Activated CD8-positive, alpha-beta T cell treated with anti-CD3 and anti-CD28 coated beads, Interleukin-2, amount 10 ng/mL, durations not matched to agents 7 days and 5 days (primary cell): ENCODE results near the gene PRKACG. TPM values are rescaled to one million over a fixed set of nuclear protein-coding genes. Genes with fewer than 3 reads are reported as not detected.
"Not testable (repeated sequence)": the region's sequence is repeated elsewhere in the genome, so short reads cannot be mapped to it uniquely, and the experiment has no call there.

Experiments used
- ATAC-seq: fragments of 150-1000 bp; cut with Tn5 transposase; one replicate; pipeline ENCODE4 v1.10.0; 2021; ENCODE audit warnings: moderate library complexity
- CTCF ChIA-PET: fragments of 350-600 bp; sonication (Branson Sonifier 250); formaldehyde crosslinking; loops from one replicate; lab custom pipeline; 2021; ENCODE audit warnings: antibody characterized with exemption; lab: Charles Lee
- POLR2A ChIA-PET: fragments of 350-600 bp; sonication (Branson Sonifier 250); formaldehyde crosslinking; loops from one replicate; lab custom pipeline; 2021; ENCODE audit warnings: antibody characterized with exemption; lab: Charles Lee
- DNase-seq: peaks from one replicate; pipeline ENCODE4 v3.0.0-alpha.2; 2020
- H3K27ac Mint-ChIP-seq: one replicate; pipeline ENCODE4 v1.8.0; 2021; ENCODE audit warnings: mild to moderate bottlenecking, mixed read lengths
- H3K27me3 Mint-ChIP-seq: one replicate; pipeline ENCODE4 v1.8.0; 2021; ENCODE audit warnings: low read depth, mixed read lengths
- H3K36me3 Mint-ChIP-seq: one replicate; pipeline ENCODE4 v1.8.0; 2021; ENCODE audit warnings: low read depth, mixed read lengths
- H3K4me1 Mint-ChIP-seq: one replicate; pipeline ENCODE4 v1.8.0; 2021; ENCODE audit warnings: low read depth, mixed read lengths
- H3K4me3 Mint-ChIP-seq: one replicate; pipeline ENCODE4 v1.8.0; 2021; ENCODE audit warnings: mild to moderate bottlenecking, mixed read lengths
- H3K9me3 Mint-ChIP-seq: one replicate; pipeline ENCODE4 v1.8.0; 2022; ENCODE audit warnings: mixed read lengths; ENCODE audit not compliant: insufficient read depth
- total RNA-seq, 2 experiments: library from RNA; stranded (reverse); gene quantifications; one replicate each; pipeline ENCODE4 v1.2.3, GENCODE V29; 2021

PRKACG gene
- total RNA-seq, 2 experiments from 2014 or later, result not detected

DNA sequence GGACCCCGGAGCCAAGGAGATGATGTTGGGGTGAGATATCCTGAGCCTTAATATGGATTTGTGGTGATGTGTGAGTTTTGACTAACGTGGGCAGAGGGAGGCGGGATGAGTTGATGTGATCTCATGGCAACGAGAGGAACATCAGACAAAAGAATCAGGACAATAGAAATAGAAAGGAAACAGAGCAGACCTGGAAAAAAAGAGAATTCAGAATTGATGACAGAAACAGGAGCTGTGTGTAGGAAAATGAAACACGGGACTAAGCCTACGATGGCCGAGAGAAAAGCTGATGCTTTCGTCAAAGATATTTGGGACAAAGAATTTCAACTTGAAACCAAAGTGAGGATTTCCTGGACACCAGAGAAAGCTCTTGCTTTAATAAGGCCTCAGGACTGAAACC is 10.9 kb downstream of the PRKACG start:
- H3K27me3 Mint-ChIP-seq, result peaks cover 16% of the 10 kb centered on the region
- POLR2A ChIA-PET, result no interaction called here
- peaks cover 3% of the 10 kb centered on the region for H3K4me1 Mint-ChIP-seq
- H3K9me3 Mint-ChIP-seq, result no peaks in the 10 kb centered on the region
- DNase-seq (no peak), ATAC-seq (no peak)
- CTCF ChIA-PET, result interaction anchor here (1.0 to 1.1 kb wide), 2 partner anchors 53 to 419 kb away, joined by 3 to 5 read pairs; no protein-coding TSS in a partner anchor
- no peak overlapping the region for H3K27ac Mint-ChIP-seq
- H3K36me3 Mint-ChIP-seq, result no peaks in the 10 kb centered on the region
- H3K4me3 Mint-ChIP-seq, result no peak overlapping the region

DNA sequence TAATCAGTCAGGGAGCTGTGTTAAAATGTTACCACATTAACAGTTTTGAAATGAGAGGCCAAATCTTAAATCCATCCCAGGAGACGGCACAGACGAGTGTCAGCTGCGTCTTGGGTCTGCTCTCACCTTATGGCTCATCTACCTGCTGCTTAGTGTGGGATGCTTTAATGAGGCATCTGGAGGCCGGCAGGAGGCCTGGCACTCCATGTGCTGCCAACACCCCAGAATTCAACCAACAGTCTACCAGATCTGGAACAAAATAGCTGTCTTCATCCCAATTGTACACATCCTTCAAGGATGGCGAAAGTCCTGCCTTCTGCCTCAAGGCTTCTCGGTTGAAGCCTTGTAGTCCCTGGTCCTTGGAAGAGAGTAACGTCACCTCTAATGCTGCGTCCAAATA is 12.0 kb downstream of the PRKACG start:
- H3K27me3 Mint-ChIP-seq, result peaks cover 12% of the 10 kb centered on the region
- H3K36me3 Mint-ChIP-seq, result no peaks in the 10 kb centered on the region
- DNase-seq, result no peak
- no peak overlapping the region for H3K27ac Mint-ChIP-seq
- no peak overlapping the region for H3K4me3 Mint-ChIP-seq
- ATAC-seq, result no peak
- peaks cover 4% of the 10 kb centered on the region for H3K4me1 Mint-ChIP-seq
- ChIA-PET POLR2A (no interaction called here), CTCF (interaction anchor here (1.0 to 1.1 kb wide), 3 partner anchors 18 to 418 kb away, joined by 3 to 5 read pairs (median 3); no protein-coding TSS in a partner anchor)
- no peaks in the 10 kb centered on the region for H3K9me3 Mint-ChIP-seq

DNA sequence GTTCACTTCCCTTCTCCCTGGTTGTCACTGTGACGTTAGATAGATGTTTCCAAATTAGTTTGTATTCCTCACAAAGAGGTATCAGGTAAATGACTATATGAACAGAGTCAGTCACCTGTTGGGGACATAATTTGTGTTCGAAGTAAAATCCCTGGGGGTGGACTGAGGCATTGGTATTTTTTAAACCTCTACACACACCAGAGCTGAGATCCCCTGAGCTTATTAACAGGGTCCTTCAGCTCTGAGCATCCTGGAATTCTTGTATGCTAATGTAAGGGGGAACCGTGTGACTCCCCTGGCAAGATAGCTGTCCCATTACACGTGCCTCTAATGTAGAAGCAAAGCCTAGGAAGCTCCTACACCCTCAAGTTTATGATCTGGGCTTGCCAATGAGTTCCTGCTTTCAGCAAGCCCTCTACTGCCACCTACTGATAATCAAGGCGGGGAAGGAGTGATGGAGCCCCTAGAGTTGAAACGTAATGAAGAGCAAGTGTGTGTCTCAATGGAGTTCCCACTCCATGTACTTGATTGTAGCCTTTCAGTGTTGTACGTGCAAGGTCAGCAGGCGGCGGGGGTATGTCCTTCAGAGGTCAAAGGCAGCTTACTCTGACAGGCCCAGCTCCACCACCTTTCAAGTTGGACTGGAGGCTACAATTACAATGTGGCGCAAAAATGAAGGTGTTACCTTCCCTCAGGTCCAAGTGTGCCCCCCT is 14.4 kb downstream of the PRKACG start:
- no peaks in the 10 kb centered on the region for H3K36me3 Mint-ChIP-seq
- ATAC-seq (peak; percentile 95), DNase-seq (peak; percentile 79)
- ChIA-PET POLR2A (interaction anchor here (0.8 to 1.1 kb wide), 2 partner anchors 35 to 220 kb away, joined by 3 read pairs; a partner anchor contains a TSS), CTCF (interaction anchor here (0.7 to 2.1 kb wide), 33 partner anchors 8 to 466 kb away, joined by 3 to 13 read pairs (median 4); partner anchors contain the start of gene FXN)
- H3K9me3 Mint-ChIP-seq, result no peaks in the 10 kb centered on the region
- no peak overlapping the region for H3K4me3 Mint-ChIP-seq
- H3K27me3 Mint-ChIP-seq, result peaks cover 9% of the 10 kb centered on the region
- no peak overlapping the region for H3K27ac Mint-ChIP-seq
- peaks cover 16% of the 10 kb centered on the region for H3K4me1 Mint-ChIP-seq

- peaks cover 7% of the 10 kb centered on the region for H3K27me3 Mint-ChIP-seq
- H3K36me3 Mint-ChIP-seq, result no peaks in the 10 kb centered on the region
- ATAC-seq (no peak), DNase-seq (no peak)
- H3K4me3 Mint-ChIP-seq, result no peak overlapping the region
- H3K9me3 Mint-ChIP-seq, result no peaks in the 10 kb centered on the region
- ChIA-PET POLR2A (no interaction called here), CTCF (interaction anchor here (0.7 to 2.0 kb wide), 20 partner anchors 10 to 418 kb away, joined by 3 to 13 read pairs (median 6); partner anchors contain the start of gene FXN)
- H3K4me1 Mint-ChIP-seq, result peaks cover 16% of the 10 kb centered on the region
- H3K27ac Mint-ChIP-seq, result no peak overlapping the region
These were observed 15.1 kb downstream of the PRKACG start for GRCh38 chr9:68998812-68999211.

DNA sequence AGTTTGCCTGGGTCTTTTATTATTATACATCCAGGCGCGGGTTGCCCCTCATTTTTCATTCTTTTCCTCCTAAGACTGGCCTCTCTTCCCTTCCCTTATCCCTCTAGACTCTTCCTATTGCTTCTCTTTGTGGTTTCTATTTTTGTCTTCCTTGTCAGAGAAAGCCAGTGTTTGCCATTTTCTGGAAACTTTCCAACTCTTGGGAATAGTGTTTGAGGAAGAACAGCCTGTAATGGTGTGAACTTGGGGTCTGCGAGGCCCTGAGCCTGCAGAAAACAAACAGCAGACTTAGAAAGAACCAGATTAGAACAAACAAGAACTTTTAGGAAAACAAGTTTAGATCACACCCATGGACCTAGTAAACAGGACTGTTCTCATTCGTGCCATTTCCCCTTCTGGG is 15.5 kb downstream of the PRKACG start:
- ATAC-seq, result no peak
- CTCF ChIA-PET, result interaction anchor here (1.8 to 2.0 kb wide), 3 partner anchors 14 to 418 kb away, joined by 6 to 11 read pairs (median 9); partner anchors contain the start of gene FXN
- Mint-ChIP-seq H3K27ac (no peak overlapping the region), H3K9me3 (no peaks in the 10 kb centered on the region), H3K4me1 (peaks cover 16% of the 10 kb centered on the region), H3K27me3 (peaks cover 7% of the 10 kb centered on the region), H3K36me3 (no peaks in the 10 kb centered on the region), H3K4me3 (no peak overlapping the region)
- DNase-seq, result no peak
- POLR2A ChIA-PET, result no interaction called here

DNA sequence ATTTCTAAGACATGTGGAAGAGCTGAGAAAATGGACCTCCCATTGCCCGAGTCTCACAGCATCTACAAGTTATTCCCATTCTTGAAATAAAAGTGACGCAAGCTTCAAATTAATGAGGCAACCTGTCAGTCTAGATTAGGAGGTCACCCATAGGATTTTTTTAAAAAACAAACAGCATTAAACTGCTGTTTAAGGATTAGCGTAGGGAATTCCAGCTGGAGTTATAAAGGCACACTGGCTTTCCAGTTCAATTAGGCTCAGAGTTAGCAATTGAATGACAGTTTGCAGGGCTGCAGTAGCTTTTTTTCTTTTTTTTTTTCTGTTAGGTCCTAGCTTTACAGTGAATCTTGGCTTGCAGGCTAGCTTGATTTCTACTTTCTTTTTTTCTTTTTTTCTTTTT is 16.2 kb downstream of the PRKACG start:
- Mint-ChIP-seq H3K4me3 (no peak overlapping the region), H3K36me3 (no peaks in the 10 kb centered on the region), H3K9me3 (no peaks in the 10 kb centered on the region), H3K27me3 (peaks cover 5% of the 10 kb centered on the region), H3K27ac (no peak overlapping the region), H3K4me1 (peaks cover 16% of the 10 kb centered on the region)
- ATAC-seq (no peak), DNase-seq (no peak)
- ChIA-PET CTCF (interaction anchor here (1.8 kb wide), 2 partner anchors 17 to 38 kb away, joined by 4 to 6 read pairs; partner anchors contain the start of gene FXN), POLR2A (interaction anchor here (1.0 kb wide), 1 partner anchor 38 kb away, joined by 3 read pairs; the partner anchor contains the start of gene FXN)

DNA sequence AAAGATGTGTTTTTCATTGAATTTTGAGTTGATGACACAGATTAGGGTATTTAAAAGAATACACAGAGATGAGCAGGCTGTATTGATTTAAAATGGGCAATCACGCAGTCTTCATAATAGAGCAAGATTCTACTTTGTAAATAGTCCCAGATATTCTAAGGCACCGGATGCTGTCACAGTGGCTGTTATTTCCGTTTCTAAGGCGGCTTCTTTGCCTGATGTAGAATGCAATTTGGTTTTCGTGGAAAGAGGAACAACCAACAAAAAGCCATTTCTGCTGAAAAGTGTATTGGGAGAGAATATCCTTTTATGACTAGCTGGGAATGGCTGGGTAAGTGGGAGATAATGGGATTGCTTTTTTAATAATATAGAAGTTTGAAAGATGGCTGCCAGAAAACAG is 17.5 kb downstream of the PRKACG start:
- POLR2A ChIA-PET, result interaction anchor here (1.0 kb wide), 1 partner anchor 39 kb away, joined by 3 read pairs; the partner anchor contains the start of gene FXN

GRCh38 chr9:68995776-68996175 is 18.1 kb downstream of the PRKACG start:
- Mint-ChIP-seq H3K4me1 (peaks cover 16% of the 10 kb centered on the region), H3K4me3 (no peak overlapping the region), H3K36me3 (no peaks in the 10 kb centered on the region), H3K9me3 (no peaks in the 10 kb centered on the region), H3K27ac (no peak overlapping the region), H3K27me3 (peaks cover 3% of the 10 kb centered on the region)
- ChIA-PET POLR2A (no interaction called here), CTCF (interaction anchor here (0.6 to 2.0 kb wide), 8 partner anchors 14 to 412 kb away, joined by 3 to 9 read pairs (median 4); a partner anchor contains a TSS)
- DNase-seq (no peak), ATAC-seq (no peak)

More for the DNA sequence above, 17.5 kb downstream of the PRKACG start:
- H3K4me1 Mint-ChIP-seq, result peaks cover 16% of the 10 kb centered on the region
- H3K27ac Mint-ChIP-seq, result no peak overlapping the region
- CTCF ChIA-PET, result interaction anchor here (0.6 to 2.0 kb wide), 7 partner anchors 15 to 217 kb away, joined by 3 to 9 read pairs (median 5); a partner anchor contains a TSS
- no peak for DNase-seq
- H3K27me3 Mint-ChIP-seq, result peaks cover 3% of the 10 kb centered on the region
- ATAC-seq, result no peak
- H3K9me3 Mint-ChIP-seq, result no peaks in the 10 kb centered on the region
- H3K4me3 Mint-ChIP-seq, result no peak overlapping the region
- no peaks in the 10 kb centered on the region for H3K36me3 Mint-ChIP-seq

GRCh38 chr9:68991457-68991856 is 22.5 kb downstream of the PRKACG start:
- ChIA-PET CTCF (interaction anchor here (1.8 kb wide), 1 partner anchor 8 kb away, joined by 4 read pairs; no protein-coding TSS in a partner anchor), POLR2A (no interaction called here)
- Mint-ChIP-seq H3K27ac (no peak overlapping the region), H3K4me3 (no peak overlapping the region), H3K27me3 (no peaks in the 10 kb centered on the region), H3K36me3 (no peaks in the 10 kb centered on the region), H3K4me1 (peaks cover 7% of the 10 kb centered on the region), H3K9me3 (no peaks in the 10 kb centered on the region)
- ATAC-seq (no peak), DNase-seq (no peak)

GRCh38 chr9:68986949-68987348 is 27.0 kb downstream of the PRKACG start:
- POLR2A ChIA-PET, DNase-seq, H3K27me3 Mint-ChIP-seq, H3K9me3 Mint-ChIP-seq, H3K4me1 Mint-ChIP-seq, ATAC-seq, H3K36me3 Mint-ChIP-seq, H3K27ac Mint-ChIP-seq, H3K4me3 Mint-ChIP-seq, CTCF ChIA-PET: not testable (repeated sequence)

- peaks cover 28% of the 10 kb centered on the region for H3K4me1 Mint-ChIP-seq
- no peaks in the 10 kb centered on the region for H3K27me3 Mint-ChIP-seq
- H3K27ac Mint-ChIP-seq, result no peak overlapping the region
- CTCF ChIA-PET, result interaction anchor here (0.7 to 2.5 kb wide), 3 partner anchors 9 to 400 kb away, joined by 3 to 15 read pairs (median 4); no protein-coding TSS in a partner anchor
- no peaks in the 10 kb centered on the region for H3K9me3 Mint-ChIP-seq
- no peaks in the 10 kb centered on the region for H3K36me3 Mint-ChIP-seq
- ATAC-seq (no peak), DNase-seq (no peak)
- POLR2A ChIA-PET, result interaction anchor here (0.6 to 1.2 kb wide), 2 partner anchors 10 to 204 kb away, joined by 3 read pairs; no protein-coding TSS in a partner anchor
- no peak overlapping the region for H3K4me3 Mint-ChIP-seq
These were observed 30.1 kb downstream of the PRKACG start for GRCh38 chr9:68983522-68984424.
